Kidney epithelial cell (primary cell): ENCODE measurements around the gene RANBP1. TPM values are rescaled to one million over a fixed set of nuclear protein-coding genes. Genes with fewer than 3 reads are reported as not detected.

ENCODE experiments used
- DNase-seq: peaks from one replicate; pipeline ENCODE4 v3.0.0-alpha.2; 2010; ENCODE audit warnings: low read depth
- H3K27me3 ChIP-seq: 2 replicates; pipeline ENCODE4 v1.6.0; 2011; ENCODE audit warnings: low read length; ENCODE audit not compliant: control insufficient read depth, insufficient read depth
- H3K36me3 ChIP-seq: 2 replicates; pipeline ENCODE4 v1.5.1; 2011; ENCODE audit warnings: low read length; ENCODE audit not compliant: control insufficient read depth, insufficient read depth
- H3K4me3 ChIP-seq: 2 replicates; pipeline ENCODE4 v1.5.1; 2011; ENCODE audit warnings: low read depth, mild to moderate bottlenecking, control low read depth, low read length
- CTCF ChIP-seq: IDR thresholded peaks from 2 replicates; pipeline ENCODE4 v1.5.1; 2011; ENCODE audit warnings: mild to moderate bottlenecking, moderate library complexity, low read length, control low read depth, inconsistent platforms; ENCODE audit not compliant: insufficient read depth, poor library complexity, severe bottlenecking
- total RNA-seq: library from RNA; depleted of rRNA; stranded (reverse); fragments of >200 nt; gene quantifications from 2 replicates; pipeline ENCODE4 v1.2.3, GENCODE V29; 2015

RANBP1 gene
- total RNA-seq, 1 donor from 2014 or later, result 360 TPM

DNA sequence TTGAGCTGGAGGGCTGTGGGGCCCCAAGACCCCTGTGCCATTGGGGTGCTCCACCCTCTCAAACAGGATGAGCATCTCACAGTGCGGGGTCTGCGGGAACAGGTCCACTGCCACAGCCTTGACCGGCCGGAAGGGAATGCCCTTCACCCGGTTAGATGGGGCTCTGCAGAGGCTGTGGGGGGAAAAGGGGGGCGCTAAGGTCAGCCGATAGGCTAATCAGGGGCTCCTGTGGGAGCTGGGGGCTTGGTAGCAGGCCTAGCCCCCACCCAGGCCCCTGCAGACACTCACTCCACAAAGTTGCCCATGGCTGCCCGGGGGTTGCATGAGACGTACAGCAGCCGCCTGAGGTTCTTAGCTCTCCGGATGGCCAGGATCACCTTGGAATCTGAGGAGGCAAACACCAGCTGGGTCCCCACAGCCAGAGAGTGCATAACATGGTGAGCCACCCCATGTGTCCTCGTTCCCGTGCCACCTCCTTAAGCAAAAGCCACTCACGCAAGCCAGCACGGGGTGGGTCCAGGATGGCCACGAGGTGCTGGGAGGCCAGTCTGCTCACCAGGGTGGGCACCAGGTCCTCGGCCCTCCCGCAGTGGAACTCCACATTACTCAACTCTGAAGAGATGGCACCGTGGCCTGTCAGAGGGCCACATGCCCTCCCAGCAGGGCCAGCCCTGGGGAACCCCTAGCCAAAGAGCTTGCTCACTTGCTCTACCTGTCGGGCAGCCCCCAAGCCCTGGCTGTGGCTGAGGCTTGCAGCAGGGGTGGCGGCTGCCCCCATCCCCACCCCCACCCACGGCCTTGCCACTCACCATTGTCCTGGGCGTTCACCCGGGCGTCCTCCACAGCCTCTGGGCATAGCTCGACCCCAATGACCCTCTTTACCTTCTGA lies 3.0 kb upstream of the RANBP1 start:
- Histone ChIP-seq H3K4me3 (no peak overlapping the region), H3K36me3 (peaks cover 7% of the 10 kb centered on the region), H3K27me3 (no peaks in the 10 kb centered on the region)
- DNase-seq, result no peak
- TF ChIP-seq CTCF, result no peak

GRCh38 chr22:20113551-20114310 lies 2.2 kb upstream of the RANBP1 start:
- DNase-seq, result no peak
- TF ChIP-seq CTCF, result no peak
- H3K4me3 ChIP-seq, result no peak overlapping the region
- H3K36me3 ChIP-seq, result peaks cover 7% of the 10 kb centered on the region
- no peaks in the 10 kb centered on the region for H3K27me3 ChIP-seq

DNA sequence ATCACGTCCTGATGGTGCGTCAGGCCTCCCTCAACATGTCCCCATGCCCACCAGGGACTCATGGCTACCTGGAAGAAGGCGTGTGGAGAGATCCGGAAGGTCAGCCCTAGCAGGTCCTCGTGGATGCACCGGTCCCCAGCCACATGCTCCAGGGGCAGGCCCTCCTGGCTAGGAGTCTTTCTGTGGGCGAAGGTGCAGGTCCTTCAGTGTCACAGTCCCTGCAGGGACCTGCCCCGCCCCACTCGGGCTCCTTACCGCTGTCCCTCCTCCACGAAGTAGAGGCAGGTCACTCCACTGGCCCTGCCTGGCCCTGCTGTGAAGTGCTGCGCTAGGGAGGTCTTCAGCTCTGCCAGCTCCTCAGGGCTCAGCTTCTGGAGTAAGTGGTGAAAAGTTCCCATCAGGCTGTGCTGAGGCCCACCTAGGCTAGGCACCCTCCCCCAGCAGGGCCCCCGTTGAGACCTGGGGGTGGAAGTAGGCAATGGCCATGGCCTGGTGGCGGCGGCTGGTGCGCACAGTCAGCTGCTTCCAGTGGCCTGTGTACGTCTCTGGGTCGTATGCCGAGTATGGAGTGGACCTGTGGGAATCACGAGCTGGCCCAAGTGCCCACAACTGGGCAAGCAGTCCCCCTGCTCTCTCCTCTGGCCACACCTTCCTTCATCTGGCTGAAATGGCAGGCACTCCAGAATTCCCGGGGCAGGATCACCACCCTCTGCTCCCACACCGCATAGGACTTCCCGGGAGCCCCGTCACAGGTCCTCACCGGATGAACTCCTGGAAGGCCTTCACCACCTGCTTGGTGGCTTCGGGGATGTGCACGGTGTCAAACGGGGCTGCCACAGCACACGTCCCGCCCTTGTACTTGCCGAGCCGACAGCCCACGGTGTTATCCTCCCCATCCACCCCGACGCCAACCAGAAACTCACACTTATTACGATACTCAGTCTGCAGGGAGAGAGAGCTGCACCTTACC lies 1.1 kb upstream of the RANBP1 start:
- TF ChIP-seq CTCF, result no peak
- H3K27me3 ChIP-seq, result no peaks in the 10 kb centered on the region
- DNase-seq, result no peak
- no peak overlapping the region for H3K4me3 ChIP-seq
- H3K36me3 ChIP-seq, result peaks cover 7% of the 10 kb centered on the region

- peaks cover 6% of the 10 kb centered on the region for H3K36me3 ChIP-seq
- no peak for TF ChIP-seq CTCF
Measured at GRCh38 chr22:20116376-20116950, 559 bp downstream of the RANBP1 start.

GRCh38 chr22:20116951-20117632 lies 1.2 kb downstream of the RANBP1 start, which contains the start of gene TRMT2A:
TRMT2A (minus strand) TSS chr22:20117226; CDS start chr22:20116906, 320 bp downstream.
- DNase-seq, result peak; percentile 75
- H3K27me3 ChIP-seq, result no peaks in the 10 kb centered on the region
- TF ChIP-seq CTCF, result no peak
- H3K4me3 ChIP-seq, result peak within 1 kb of the TSS; percentile 90
- peaks cover 6% of the 10 kb centered on the region for H3K36me3 ChIP-seq

More at GRCh38 chr22:20116376-20116950, 559 bp downstream of the RANBP1 start:
- Histone ChIP-seq H3K4me3 (peak overlapping the region; percentile 84), H3K27me3 (no peaks in the 10 kb centered on the region)
- no peak for DNase-seq
